HCT116 (cell line): ENCODE results near the gene SLC25A21. TPM values are rescaled to one million over a fixed set of nuclear protein-coding genes. Genes with fewer than 3 reads are reported as not detected.

Experiments
- ATAC-seq: fragments of 200-7000 bp; cut with Tn5 transposase; 2 replicates; pipeline ENCODE4 v1.9.1; 2020; ENCODE audit warnings: mild to moderate bottlenecking, moderate library complexity
- BruUV-seq: library from RNA; stranded (reverse); fragments of 400-500 nt; replicated peaks from 2 replicates; lab custom pipeline; 2021; lab: Mats Ljungman, UMichigan
- CTCF ChIA-PET: fragments of 300-600 bp; sonication (Branson Sonifier 250); formaldehyde crosslinking; loops from one replicate; lab custom pipeline; 2021; ENCODE audit warnings: antibody characterized with exemption; lab: Charles Lee
- POLR2A ChIA-PET: fragments of 300-600, 350-600 bp; sonication (Branson Sonifier 250); formaldehyde crosslinking; loops from one replicate; lab custom pipeline; 2021; ENCODE audit warnings: antibody characterized with exemption; lab: Charles Lee
- RAD21 ChIA-PET, 2 experiments: fragments of 300-600 bp; sonication (Branson Sonifier 250); formaldehyde crosslinking; loops; one replicate each; lab custom pipeline; 2023; ENCODE audit warnings: low total read pairs in 2 of 2; ENCODE audit not compliant: uncharacterized antibody in 2 of 2, unreplicated experiment in 2 of 2, low non-redundant PET in 1 of 2; lab: Charles Lee
- DNase-seq: peaks from one replicate; pipeline ENCODE4 v3.0.0-alpha.2; 2010; ENCODE audit warnings: low read depth, low spot score
- H2AFZ ChIP-seq: fragments of 200-600 bp; shearing (Covaris generic), sonication (generic); 2 replicates; pipeline ENCODE4 v1.6.1; 2017; ENCODE audit warnings: low read depth, mixed run types, mixed read lengths, antibody characterized with exemption, low read length; ENCODE audit not compliant: poor library complexity, severe bottlenecking
- H3K27ac ChIP-seq: 2 replicates; pipeline ENCODE4 v1.5.1; 2012; ENCODE audit warnings: low read depth, low read length
- H3K27me3 ChIP-seq: fragments of 200-600 bp; sonication (generic); 2 replicates; pipeline ENCODE4 v1.6.1; 2016; ENCODE audit warnings: mixed run types, low read length, mixed read lengths; ENCODE audit not compliant: insufficient read depth
- H3K36me3 ChIP-seq, 2 experiments: fragments of 200-500 bp in 1 of 2; fragments of 200-600 bp in 1 of 2; sonication (Bioruptor generic) in 1 of 2; sonication (generic) in 1 of 2; 2 replicates each; pipeline versions ENCODE4 v1.5.1 to v1.6.1; 2014 to 2016; ENCODE audit warnings: low read length in 2 of 2, inconsistent platforms in 1 of 2, mixed read lengths in 1 of 2, mixed run types in 1 of 2; ENCODE audit not compliant: insufficient read depth in 2 of 2, control insufficient read depth in 1 of 2
- H3K4me1 ChIP-seq, 2 experiments: fragments of 200-600 bp in 1 of 2; sonication (generic) in 1 of 2; 2 replicates each; pipeline versions ENCODE4 v1.5.1 to v1.6.1; 2012 to 2017; ENCODE audit warnings: low read length in 2 of 2, inconsistent platforms in 1 of 2, mild to moderate bottlenecking in 1 of 2, mixed read lengths in 1 of 2, mixed run types in 1 of 2, moderate library complexity in 1 of 2; ENCODE audit not compliant: insufficient read depth in 2 of 2, control insufficient read depth in 1 of 2
- H3K4me2 ChIP-seq: fragments of 200-600 bp; sonication (generic); 2 replicates; pipeline ENCODE4 v1.6.1; 2017; ENCODE audit warnings: mixed run types, low read length, mixed read lengths
- H3K4me3 ChIP-seq, 2 experiments: fragments of 200-600 bp in 1 of 2; sonication (generic) in 1 of 2; replicated peaks in 1 of 2; 2 replicates each; pipeline ENCODE4 v1.5.1; 2011 to 2016; ENCODE audit warnings: low read length in 2 of 2, control low read depth in 1 of 2, low read depth in 1 of 2, mild to moderate bottlenecking in 1 of 2, mixed read lengths in 1 of 2, mixed run types in 1 of 2
- H3K79me2 ChIP-seq: fragments of 200-600 bp; sonication (generic); 2 replicates; pipeline ENCODE4 v1.6.1; 2017; ENCODE audit warnings: mild to moderate bottlenecking, mixed run types, low read length, moderate library complexity, mixed read lengths; ENCODE audit not compliant: insufficient read depth
- H3K9ac ChIP-seq: fragments of 200-600 bp; sonication (generic); 2 replicates; pipeline ENCODE4 v1.6.1; 2016; ENCODE audit warnings: low read length, mixed read lengths
- H3K9me2 ChIP-seq: fragments of 200-600 bp; sonication (generic), shearing (Covaris generic); 2 replicates; pipeline ENCODE4 v1.6.1; 2017; ENCODE audit warnings: mixed run types, mild to moderate bottlenecking, moderate library complexity; ENCODE audit not compliant: insufficient read depth
- H3K9me3 ChIP-seq, 2 experiments: fragments of 200-500 bp in 1 of 2; fragments of 200-600 bp in 1 of 2; sonication (Bioruptor generic) in 1 of 2; sonication (generic) in 1 of 2; 2 replicates each; pipeline ENCODE4 v1.6.1; 2014 to 2017; ENCODE audit warnings: low read length in 2 of 2, mixed read lengths in 2 of 2, inconsistent platforms in 1 of 2, low read depth in 1 of 2, mild to moderate bottlenecking in 1 of 2, mixed run types in 1 of 2, moderate library complexity in 1 of 2; ENCODE audit not compliant: control insufficient read depth in 1 of 2, insufficient read depth in 1 of 2
- H4K20me1 ChIP-seq: fragments of 200-600 bp; sonication (generic), shearing (Covaris generic); 2 replicates; pipeline ENCODE4 v1.6.1; 2017; ENCODE audit warnings: mixed run types, mild to moderate bottlenecking, moderate library complexity; ENCODE audit not compliant: insufficient read depth
- EGR1 ChIP-seq: IDR thresholded peaks from 2 replicates; pipeline ENCODE4 v1.6.1; 2012; ENCODE audit warnings: low read depth
- ELF1 ChIP-seq: IDR thresholded peaks from 2 replicates; pipeline ENCODE4 v1.6.1; 2012; ENCODE audit warnings: low read depth, borderline replicate concordance
- EZH2 ChIP-seq: fragments of 200-600 bp; sonication (generic); IDR thresholded peaks from 2 replicates; pipeline ENCODE4 v1.6.1; 2017; ENCODE audit warnings: antibody characterized with exemption, mixed run types
- EZH2phosphoT487 ChIP-seq: fragments of 200-600 bp; IDR thresholded peaks from 2 replicates; pipeline ENCODE4 v1.6.1; 2018; ENCODE audit warnings: antibody characterized with exemption, borderline replicate concordance
- FOSL1 ChIP-seq: IDR thresholded peaks from 2 replicates; pipeline ENCODE4 v1.6.1; 2012; ENCODE audit warnings: low read depth
- JUND ChIP-seq: IDR thresholded peaks from 2 replicates; pipeline ENCODE4 v1.6.1; 2012
- POLR2A ChIP-seq: IDR thresholded peaks from 2 replicates; pipeline ENCODE4 v1.7.0; 2011; ENCODE audit warnings: borderline replicate concordance; ENCODE audit not compliant: insufficient read depth, insufficient read length; ENCODE audit errors: extremely low read depth
- RAD21 ChIP-seq: IDR thresholded peaks from 2 replicates; pipeline ENCODE4 v1.6.1; 2012; ENCODE audit warnings: low read depth, mild to moderate bottlenecking
- SIN3A ChIP-seq: IDR thresholded peaks from 2 replicates; pipeline ENCODE4 v1.6.1; 2012; ENCODE audit warnings: low read depth
- SP1 ChIP-seq: IDR thresholded peaks from 2 replicates; pipeline ENCODE4 v1.6.1; 2012; ENCODE audit warnings: low read depth
- TCF7L2 ChIP-seq: IDR thresholded peaks from 2 replicates; pipeline ENCODE4 v1.7.0; 2011; ENCODE audit warnings: borderline replicate concordance, inconsistent platforms; ENCODE audit not compliant: insufficient read depth, insufficient read length; ENCODE audit errors: extremely low read depth
- YY1 ChIP-seq: IDR thresholded peaks from 2 replicates; pipeline ENCODE4 v1.6.1; 2011; ENCODE audit warnings: low read length, low read depth, moderate library complexity, mild to moderate bottlenecking; ENCODE audit not compliant: insufficient replicate concordance; ENCODE audit errors: extremely low read depth
- intact Hi-C: fragments of 100-400 bp; cut with micrococcal nuclease; formaldehyde crosslinking; loops from 2 replicates; pipeline ENCODE4 v1.10.0; 2022
- total RNA-seq: library from RNA; stranded (reverse); gene quantifications from one replicate; pipeline ENCODE4 v1.2.1, GENCODE V29; 2021; ENCODE audit not compliant: unreplicated experiment
- TF ChIP-seq, protein P1 (sequence below): IDR thresholded peaks from 2 replicates; pipeline ENCODE4 v1.6.1; 2012; ENCODE audit warnings: low read depth
- TF ChIP-seq, protein P2 (sequence below), 3 experiments: fragments of 200-600 bp in 1 of 3; sonication (generic) in 1 of 3; IDR thresholded peaks in 2 of 3; conservative IDR thresholded peaks in 1 of 3; 2 replicates each; pipeline ENCODE4 v1.5.1; 2012 to 2017; ENCODE audit warnings: low read depth in 2 of 3, low read length in 2 of 3, antibody characterized with exemption in 1 of 3, borderline replicate concordance in 1 of 3, control low read depth in 1 of 3, mild to moderate bottlenecking in 1 of 3, mixed read lengths in 1 of 3, mixed run types in 1 of 3, moderate library complexity in 1 of 3; ENCODE audit not compliant: insufficient read depth in 1 of 3

SLC25A21 gene
- total RNA-seq, 1 experiment from 2014 or later, result 3.5 TPM

DNA sequence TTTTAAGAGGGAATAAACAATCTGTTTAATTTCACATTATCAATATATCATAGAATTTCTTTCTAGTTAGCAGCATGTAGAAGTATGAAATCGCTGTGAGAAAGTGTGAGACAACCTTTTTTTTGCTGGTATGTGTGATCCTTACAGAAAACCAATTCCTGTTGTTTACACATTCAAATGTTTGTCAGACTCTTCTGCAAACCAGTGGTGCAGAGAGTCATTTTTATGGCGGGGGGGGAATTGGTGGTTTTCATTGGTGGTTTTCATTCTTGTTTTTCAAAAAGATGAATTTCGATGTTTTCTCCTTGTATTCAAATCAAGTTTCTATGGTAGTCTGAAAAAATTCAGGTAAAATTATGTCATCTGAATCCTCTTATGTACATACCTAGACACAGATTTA, 57.8 kb downstream of the SLC25A21 start (continued):
- TF ChIP-seq FOSL1 (no peak), YY1 (no peak), EZH2phosphoT487 (no peak), ELF1 (no peak), EGR1 (no peak), POLR2A (no peak), SIN3A (no peak)
- TF ChIP-seq, all 23 proteins: peak for 0

DNA sequence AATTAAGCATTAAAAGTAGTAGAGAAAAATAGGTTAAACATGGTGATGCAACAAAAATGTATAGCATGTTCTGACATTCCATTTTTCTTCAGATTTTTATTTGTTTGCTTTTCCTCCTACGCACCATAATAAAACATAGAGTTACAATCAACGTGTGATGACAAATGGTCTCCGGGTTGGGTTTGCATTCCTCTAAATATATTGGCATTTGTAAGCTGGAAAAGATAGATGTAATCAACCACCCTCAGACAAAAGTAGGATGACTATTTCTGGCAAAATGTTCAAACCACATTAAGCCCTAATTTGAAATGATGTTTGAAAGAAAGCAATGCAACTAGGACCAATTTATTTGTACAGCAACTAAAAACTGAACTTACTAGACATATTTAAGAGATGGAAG, 58.4 kb downstream of the SLC25A21 start:
- Histone ChIP-seq H3K79me2 (no peaks in the 10 kb centered on the region), H3K9me3 (peaks cover 0 to 5% of the 10 kb centered on the region in 2 experiments; a peak in 1 of 4 replicates), H3K27ac (no peak overlapping the region), H3K4me3 (no peak overlapping the region), H3K4me2 (no peak overlapping the region), H3K27me3 (no peaks in the 10 kb centered on the region), H3K36me3 (no peaks in the 10 kb centered on the region), H4K20me1 (no peaks in the 10 kb centered on the region), H3K9ac (no peak overlapping the region), H3K4me1 (peaks cover 4 to 9% of the 10 kb centered on the region in 2 experiments; a peak in 3 of 4 replicates), H2AFZ (no peak overlapping the region), H3K9me2 (no peaks in the 10 kb centered on the region)
- POLR2A ChIA-PET, result no interaction called here
- BruUV-seq, result no TSS peak
- TF ChIP-seq SP1, result no peak
- intact Hi-C loops, result no loop called here
- no peak for DNase-seq
- RAD21 ChIA-PET, result no interaction called here
- no peak for ATAC-seq
- CTCF ChIA-PET, result no interaction called here

DNA sequence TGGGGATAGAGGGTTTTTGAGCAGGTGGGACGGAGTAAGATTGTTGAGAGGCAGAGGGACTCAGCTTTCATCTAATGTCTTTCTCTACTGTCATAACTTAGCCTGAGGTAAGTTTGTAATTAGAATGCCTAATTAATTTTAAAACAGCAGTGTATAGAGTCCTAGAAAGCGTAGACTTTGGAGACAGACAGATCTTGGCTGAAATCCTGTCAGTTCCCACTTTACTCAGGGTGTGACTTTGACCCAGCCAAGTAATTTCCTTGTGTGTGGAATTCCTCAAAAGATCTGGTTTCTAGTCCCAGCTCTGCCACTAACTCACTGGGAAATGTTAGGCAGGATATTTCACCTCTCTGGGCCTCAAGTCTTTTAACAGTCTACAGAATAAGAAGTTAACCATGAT, 74.3 kb downstream of the SLC25A21 start:
- ChIA-PET RAD21 (no interaction called here), CTCF (no interaction called here), POLR2A (no interaction called here)
- no TSS peak for BruUV-seq
- H2AFZ ChIP-seq, result no peak overlapping the region
- no peaks in the 10 kb centered on the region for H3K4me1 ChIP-seq
- no peaks in the 10 kb centered on the region for H3K9me3 ChIP-seq
- DNase-seq (no peak), ATAC-seq (no peak)
- H3K4me3 ChIP-seq, result no peak overlapping the region
- H3K9me2 ChIP-seq, result no peaks in the 10 kb centered on the region
- no peak overlapping the region for H3K9ac ChIP-seq
- no peaks in the 10 kb centered on the region for H4K20me1 ChIP-seq
- no peak for TF ChIP-seq TCF7L2
- TF ChIP-seq EGR1, result no peak
- TF ChIP-seq JUND, result no peak
- TF ChIP-seq, protein P1, sequence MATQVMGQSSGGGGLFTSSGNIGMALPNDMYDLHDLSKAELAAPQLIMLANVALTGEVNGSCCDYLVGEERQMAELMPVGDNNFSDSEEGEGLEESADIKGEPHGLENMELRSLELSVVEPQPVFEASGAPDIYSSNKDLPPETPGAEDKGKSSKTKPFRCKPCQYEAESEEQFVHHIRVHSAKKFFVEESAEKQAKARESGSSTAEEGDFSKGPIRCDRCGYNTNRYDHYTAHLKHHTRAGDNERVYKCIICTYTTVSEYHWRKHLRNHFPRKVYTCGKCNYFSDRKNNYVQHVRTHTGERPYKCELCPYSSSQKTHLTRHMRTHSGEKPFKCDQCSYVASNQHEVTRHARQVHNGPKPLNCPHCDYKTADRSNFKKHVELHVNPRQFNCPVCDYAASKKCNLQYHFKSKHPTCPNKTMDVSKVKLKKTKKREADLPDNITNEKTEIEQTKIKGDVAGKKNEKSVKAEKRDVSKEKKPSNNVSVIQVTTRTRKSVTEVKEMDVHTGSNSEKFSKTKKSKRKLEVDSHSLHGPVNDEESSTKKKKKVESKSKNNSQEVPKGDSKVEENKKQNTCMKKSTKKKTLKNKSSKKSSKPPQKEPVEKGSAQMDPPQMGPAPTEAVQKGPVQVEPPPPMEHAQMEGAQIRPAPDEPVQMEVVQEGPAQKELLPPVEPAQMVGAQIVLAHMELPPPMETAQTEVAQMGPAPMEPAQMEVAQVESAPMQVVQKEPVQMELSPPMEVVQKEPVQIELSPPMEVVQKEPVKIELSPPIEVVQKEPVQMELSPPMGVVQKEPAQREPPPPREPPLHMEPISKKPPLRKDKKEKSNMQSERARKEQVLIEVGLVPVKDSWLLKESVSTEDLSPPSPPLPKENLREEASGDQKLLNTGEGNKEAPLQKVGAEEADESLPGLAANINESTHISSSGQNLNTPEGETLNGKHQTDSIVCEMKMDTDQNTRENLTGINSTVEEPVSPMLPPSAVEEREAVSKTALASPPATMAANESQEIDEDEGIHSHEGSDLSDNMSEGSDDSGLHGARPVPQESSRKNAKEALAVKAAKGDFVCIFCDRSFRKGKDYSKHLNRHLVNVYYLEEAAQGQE, result no peak
- no peak for TF ChIP-seq ELF1
- no peak for TF ChIP-seq EZH2phosphoT487
- TF ChIP-seq, protein P2, sequence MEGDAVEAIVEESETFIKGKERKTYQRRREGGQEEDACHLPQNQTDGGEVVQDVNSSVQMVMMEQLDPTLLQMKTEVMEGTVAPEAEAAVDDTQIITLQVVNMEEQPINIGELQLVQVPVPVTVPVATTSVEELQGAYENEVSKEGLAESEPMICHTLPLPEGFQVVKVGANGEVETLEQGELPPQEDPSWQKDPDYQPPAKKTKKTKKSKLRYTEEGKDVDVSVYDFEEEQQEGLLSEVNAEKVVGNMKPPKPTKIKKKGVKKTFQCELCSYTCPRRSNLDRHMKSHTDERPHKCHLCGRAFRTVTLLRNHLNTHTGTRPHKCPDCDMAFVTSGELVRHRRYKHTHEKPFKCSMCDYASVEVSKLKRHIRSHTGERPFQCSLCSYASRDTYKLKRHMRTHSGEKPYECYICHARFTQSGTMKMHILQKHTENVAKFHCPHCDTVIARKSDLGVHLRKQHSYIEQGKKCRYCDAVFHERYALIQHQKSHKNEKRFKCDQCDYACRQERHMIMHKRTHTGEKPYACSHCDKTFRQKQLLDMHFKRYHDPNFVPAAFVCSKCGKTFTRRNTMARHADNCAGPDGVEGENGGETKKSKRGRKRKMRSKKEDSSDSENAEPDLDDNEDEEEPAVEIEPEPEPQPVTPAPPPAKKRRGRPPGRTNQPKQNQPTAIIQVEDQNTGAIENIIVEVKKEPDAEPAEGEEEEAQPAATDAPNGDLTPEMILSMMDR (IDR thresholded peaks at IDR 0.05 in 2 of 3, conservative IDR thresholded peaks at IDR 0.05 in 1 of 3; ENCODE audit: borderline replicate concordance in 1 of 3, insufficient read depth in 1 of 3, low read depth in 2 of 3, low read length in 2 of 3), result no peak
- TF ChIP-seq EZH2, result no peak
- TF ChIP-seq RAD21, result no peak
- TF ChIP-seq FOSL1, result no peak
- TF ChIP-seq, all 23 proteins: peak for 0
- Histone ChIP-seq H3K4me2 (no peak overlapping the region), H3K27me3 (no peaks in the 10 kb centered on the region), H3K79me2 (no peaks in the 10 kb centered on the region), H3K27ac (no peak overlapping the region), H3K36me3 (no peaks in the 10 kb centered on the region)
- intact Hi-C loops, result no loop called here
